ENCODE data around the gene RGS3. TPM values are rescaled to one million over a fixed set of nuclear protein-coding genes. Genes with fewer than 3 reads are reported as not detected.

RGS3 gene
- total and polyA plus RNA-seq, 10 of the 15 experiments (the other 5 are each of a cell fraction or from before 2014, with no cell fraction given) = 2.9 to 138 (median 28.8) TPM

- TF ChIP-seq ESRRA (IDR thresholded peaks at IDR 0.05; ENCODE audit: low read length) (no peak), JUND (IDR thresholded peaks at IDR 0.05; ENCODE audit: low read depth, low read length) (peak; percentile 46; the same call in 1 of the 2 replicates), IKZF1 (conservative IDR thresholded peaks at IDR 0.05) (peak; percentile 89), PBX3 (IDR thresholded peaks at IDR 0.05; ENCODE audit: insufficient replicate concordance, low read depth, low read length) (peak; percentile 30), IKZF2 (IDR thresholded peaks at IDR 0.05) (peak; percentile 75 to 83), TBL1XR1 (IDR thresholded peaks at IDR 0.05; ENCODE audit: low read depth, low read length) (peak; percentile 85; the same call in 1 of the 2 replicates), RB1 (IDR thresholded peaks at IDR 0.05; ENCODE audit: borderline replicate concordance) (no peak), NR2F1 (conservative IDR thresholded peaks at IDR 0.05) (peak; percentile 92), CBX3 (IDR thresholded peaks at IDR 0.05; ENCODE audit: borderline replicate concordance, low read depth) (no peak), KDM1A (IDR thresholded peaks at IDR 0.05; ENCODE audit: borderline replicate concordance) (no peak), POU2F2 (IDR thresholded peaks at IDR 0.05; ENCODE audit: borderline replicate concordance, low read depth, low read length) (peak; percentile 77), TCF3 (IDR thresholded peaks at IDR 0.05; ENCODE audit: borderline replicate concordance, insufficient read depth, low read depth, low read length) (peak; percentile 69; the same call in 1 of the 2 replicates)
- TF ChIP-seq, protein P1, sequence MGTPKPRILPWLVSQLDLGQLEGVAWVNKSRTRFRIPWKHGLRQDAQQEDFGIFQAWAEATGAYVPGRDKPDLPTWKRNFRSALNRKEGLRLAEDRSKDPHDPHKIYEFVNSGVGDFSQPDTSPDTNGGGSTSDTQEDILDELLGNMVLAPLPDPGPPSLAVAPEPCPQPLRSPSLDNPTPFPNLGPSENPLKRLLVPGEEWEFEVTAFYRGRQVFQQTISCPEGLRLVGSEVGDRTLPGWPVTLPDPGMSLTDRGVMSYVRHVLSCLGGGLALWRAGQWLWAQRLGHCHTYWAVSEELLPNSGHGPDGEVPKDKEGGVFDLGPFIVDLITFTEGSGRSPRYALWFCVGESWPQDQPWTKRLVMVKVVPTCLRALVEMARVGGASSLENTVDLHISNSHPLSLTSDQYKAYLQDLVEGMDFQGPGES (IDR thresholded peaks at IDR 0.05) = no peak
- TF ChIP-seq, protein P2, sequence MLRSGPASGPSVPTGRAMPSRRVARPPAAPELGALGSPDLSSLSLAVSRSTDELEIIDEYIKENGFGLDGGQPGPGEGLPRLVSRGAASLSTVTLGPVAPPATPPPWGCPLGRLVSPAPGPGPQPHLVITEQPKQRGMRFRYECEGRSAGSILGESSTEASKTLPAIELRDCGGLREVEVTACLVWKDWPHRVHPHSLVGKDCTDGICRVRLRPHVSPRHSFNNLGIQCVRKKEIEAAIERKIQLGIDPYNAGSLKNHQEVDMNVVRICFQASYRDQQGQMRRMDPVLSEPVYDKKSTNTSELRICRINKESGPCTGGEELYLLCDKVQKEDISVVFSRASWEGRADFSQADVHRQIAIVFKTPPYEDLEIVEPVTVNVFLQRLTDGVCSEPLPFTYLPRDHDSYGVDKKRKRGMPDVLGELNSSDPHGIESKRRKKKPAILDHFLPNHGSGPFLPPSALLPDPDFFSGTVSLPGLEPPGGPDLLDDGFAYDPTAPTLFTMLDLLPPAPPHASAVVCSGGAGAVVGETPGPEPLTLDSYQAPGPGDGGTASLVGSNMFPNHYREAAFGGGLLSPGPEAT (IDR thresholded peaks at IDR 0.05; ENCODE audit: low read depth) = peak; percentile 59; the same call in 1 of the 2 replicates
These were observed 115.4 kb downstream of the RGS3 start (continued) for GRCh38 chr9:113578882-113579282.

Measured in GM12878 (cell line).